PFSK-1 (cell line): ENCODE data around the gene ASB13.

ENCODE experiments used
- FOXP2 ChIP-seq: optimal IDR thresholded peaks from 2 replicates; pipeline ENCODE3; 2011; ENCODE audit warnings: borderline replicate concordance, control low read depth, inconsistent platforms; ENCODE audit not compliant: insufficient read depth; ENCODE audit errors: extremely low read length, extremely low read depth
- POLR2AphosphoS5 ChIP-seq: IDR thresholded peaks from 2 replicates; pipeline ENCODE4 v1.6.1; 2012; ENCODE audit warnings: low read depth, mild to moderate bottlenecking, control low read depth, low read length, moderate library complexity
- REST ChIP-seq, 2 experiments: IDR thresholded peaks; 2 replicates each; pipeline versions ENCODE4 v1.6.1 to v1.8.0; 2011 to 2012; ENCODE audit warnings: low read depth in 2 of 2, low read length in 2 of 2, control low read depth in 1 of 2, inconsistent platforms in 1 of 2, mild to moderate bottlenecking in 1 of 2, moderate library complexity in 1 of 2; ENCODE audit not compliant: insufficient read depth in 1 of 2
- SIN3A ChIP-seq: IDR thresholded peaks from 2 replicates; pipeline ENCODE4 v1.6.1; 2012; ENCODE audit warnings: mild to moderate bottlenecking, low read length, moderate library complexity, borderline replicate concordance; ENCODE audit not compliant: insufficient read depth
- TAF1 ChIP-seq: IDR thresholded peaks from 2 replicates; pipeline ENCODE4 v1.6.1; 2012; ENCODE audit warnings: low read length, control low read depth, borderline replicate concordance; ENCODE audit not compliant: insufficient read depth

DNA sequence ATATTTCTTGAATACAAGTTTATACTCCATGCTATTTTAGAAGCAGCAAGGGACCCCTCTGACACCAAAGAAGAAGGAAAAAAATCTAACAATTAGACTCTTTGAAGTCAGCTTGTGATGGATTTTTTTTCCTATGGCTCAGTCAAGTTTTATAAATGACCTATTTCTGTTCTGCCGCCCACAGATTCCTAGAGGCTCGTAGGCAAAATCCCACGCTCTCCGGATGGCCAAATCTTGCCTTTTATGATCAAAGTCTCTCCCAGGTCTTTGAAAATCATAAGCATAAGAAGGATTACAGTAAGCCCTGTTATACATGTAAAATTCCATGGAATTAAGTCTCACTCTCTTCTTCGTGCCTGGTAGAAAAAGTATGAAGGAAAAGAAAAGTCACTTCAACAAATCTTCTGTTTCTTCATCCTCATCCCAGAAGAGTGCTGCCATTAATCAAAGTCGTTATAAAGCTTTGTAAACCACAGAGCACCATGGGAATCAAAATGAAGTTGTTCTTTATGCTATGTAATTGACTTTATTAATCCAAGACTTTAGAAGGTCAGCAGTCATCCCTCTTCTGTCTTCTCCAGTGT lies 33.1 kb downstream of the ASB13 start:
- TF ChIP-seq POLR2AphosphoS5 (no peak), SIN3A (no peak), REST (IDR thresholded peaks at IDR 0.05; ENCODE audit: insufficient read depth in 1 of 2, low read depth in 2 of 2, low read length in 2 of 2) (no peak), TAF1 (no peak), FOXP2 (no peak)
